ENCODE data around the gene CRTC2. TPM values are rescaled to one million over a fixed set of nuclear protein-coding genes. Genes with fewer than 3 reads are reported as not detected.
"Not testable (repeated sequence)": the region's sequence is repeated elsewhere in the genome, so short reads cannot be mapped to it uniquely, and the experiment has no call there.

Gene CRTC2
- total RNA-seq, 2 experiments from 2014 or later, result 56.4 to 67.0 TPM

GRCh38 chr1:153981735-153982134 lies 23.3 kb upstream of the CRTC2 start:
- not testable (repeated sequence) for H3K9me3 Mint-ChIP-seq, H3K27me3 Mint-ChIP-seq, DNase-seq, H3K4me3 Mint-ChIP-seq, H3K27ac Mint-ChIP-seq
- peaks cover 34% of the 10 kb centered on the region for H3K4me1 Mint-ChIP-seq
- H3K36me3 Mint-ChIP-seq, result peaks cover 14% of the 10 kb centered on the region

DNA sequence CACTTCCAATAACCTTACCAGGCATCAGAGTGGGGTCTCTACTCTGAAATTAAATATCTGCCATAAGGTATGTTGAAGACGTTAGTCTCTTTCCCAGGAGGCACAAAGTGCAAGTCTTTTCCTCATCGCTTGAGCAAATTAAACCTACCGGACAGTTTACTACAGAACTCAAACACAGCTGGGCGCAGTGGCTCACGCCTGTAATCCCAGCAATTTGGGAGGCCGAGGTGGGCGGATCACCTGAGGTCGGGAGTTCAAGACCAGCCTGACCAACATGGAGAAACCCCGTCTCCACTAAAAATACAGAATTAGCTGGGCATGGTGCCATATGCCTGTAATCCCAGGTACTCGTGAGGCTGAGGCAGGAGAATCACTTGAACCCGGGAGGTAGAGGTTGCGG lies 20.7 kb upstream of the CRTC2 start:
- H3K27me3 Mint-ChIP-seq, H3K9me3 Mint-ChIP-seq, DNase-seq: not testable (repeated sequence)
- H3K36me3 Mint-ChIP-seq, result peaks cover 30% of the 10 kb centered on the region
- peak overlapping the region; percentile 18 for H3K27ac Mint-ChIP-seq
- H3K4me3 Mint-ChIP-seq, result peak overlapping the region; percentile 98
- H3K4me1 Mint-ChIP-seq, result peaks cover 31% of the 10 kb centered on the region

DNA sequence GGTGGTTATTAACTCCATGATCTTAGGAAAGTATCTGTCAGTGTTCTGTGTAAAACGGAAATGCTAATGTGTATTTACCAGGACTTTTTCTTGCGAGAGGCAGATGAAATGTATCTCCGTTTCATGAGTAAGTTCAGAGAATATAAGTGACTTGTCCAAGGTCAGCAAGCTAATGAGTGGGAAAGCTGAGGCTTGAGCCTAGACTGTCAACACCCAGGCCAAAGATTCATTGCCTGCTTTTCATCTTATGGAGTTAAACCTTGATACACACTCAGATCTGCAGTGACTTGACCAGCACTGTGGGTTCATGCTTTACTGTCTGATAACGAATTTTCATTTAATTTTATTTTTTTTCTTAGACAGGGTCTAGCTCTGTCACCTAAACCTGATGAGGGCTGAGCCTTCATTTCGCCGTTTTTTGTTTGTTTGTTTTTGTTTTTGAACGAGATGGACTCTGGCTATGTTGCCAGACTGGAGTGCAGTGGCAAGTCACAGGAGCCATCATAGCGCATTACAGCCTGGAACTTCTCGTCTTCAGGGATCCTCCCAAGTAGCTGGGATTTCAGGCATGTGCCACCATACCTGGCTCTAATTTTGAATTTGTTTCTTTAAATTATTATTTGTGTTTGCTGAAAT lies 20.0 kb upstream of the CRTC2 start:
- Mint-ChIP-seq H3K9me3 (no peaks in the 10 kb centered on the region), H3K4me3 (peak overlapping the region; percentile 98), H3K4me1 (peaks cover 33% of the 10 kb centered on the region), H3K27ac (peak overlapping the region; percentile 94), H3K27me3 (no peaks in the 10 kb centered on the region), H3K36me3 (peaks cover 30% of the 10 kb centered on the region)
- no peak for DNase-seq

DNA sequence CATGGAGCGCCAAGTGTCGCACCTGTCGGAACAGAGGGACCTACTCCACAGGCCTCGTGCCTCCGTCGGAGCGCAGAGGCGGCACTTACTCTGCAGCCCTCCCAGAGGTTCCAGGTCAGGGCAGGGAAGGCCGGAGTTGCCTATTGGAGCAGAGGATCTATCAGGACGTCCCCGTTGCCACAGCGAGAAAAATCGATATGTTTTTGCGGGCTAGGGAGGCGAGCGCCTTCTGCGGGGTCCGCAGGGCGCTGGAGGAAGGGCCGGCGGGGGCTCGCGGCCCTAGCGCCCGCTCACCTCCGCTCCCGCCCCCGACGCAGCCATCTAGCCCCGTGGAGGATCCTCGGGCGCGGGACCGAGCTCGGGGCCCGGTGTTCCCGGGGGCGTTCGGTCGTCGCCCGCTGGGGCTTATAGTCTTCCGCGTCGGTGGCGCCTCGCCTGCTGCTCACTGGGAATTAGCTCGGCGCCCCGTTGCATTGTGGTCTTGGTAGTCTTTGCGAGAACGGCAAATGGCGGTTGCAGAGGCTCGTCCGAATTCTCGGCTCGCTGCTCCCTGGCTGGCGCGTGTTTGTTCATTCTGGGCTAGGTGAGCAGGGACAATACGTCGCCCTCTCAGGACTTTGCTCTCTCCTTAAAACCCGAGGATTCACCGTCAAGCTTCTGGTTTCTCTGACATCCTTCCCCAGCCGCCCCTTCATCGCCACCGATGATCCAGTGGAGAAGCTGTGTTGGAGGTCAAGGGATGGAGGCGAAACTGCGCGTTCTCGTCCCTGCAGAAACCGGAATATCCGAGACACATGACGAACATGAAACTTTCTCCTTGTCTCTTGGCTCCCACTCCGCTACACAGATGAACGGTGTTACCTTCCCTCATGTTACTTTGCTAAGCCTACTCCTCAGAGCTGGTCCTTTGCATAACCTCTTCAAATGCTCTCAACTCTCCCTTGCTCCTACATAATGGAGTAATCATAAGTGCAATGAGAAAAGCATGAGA lies 19.1 kb upstream of the CRTC2 start, which contains the start of gene JTB:
Gene JTB, minus strand, starts transcription at position 425 of the 991 bp plus-strand sequence. Its CDS starts 422 bp downstream, at position 3.
- Mint-ChIP-seq H3K4me3 (peak within 1 kb of the TSS; percentile 98), H3K27me3 (no peaks in the 10 kb centered on the region), H3K27ac (peak within 1 kb of the TSS; percentile 98), H3K36me3 (peaks cover 35% of the 10 kb centered on the region), H3K9me3 (no peaks in the 10 kb centered on the region), H3K4me1 (peaks cover 36% of the 10 kb centered on the region)
- peak; percentile 86 for DNase-seq

DNA sequence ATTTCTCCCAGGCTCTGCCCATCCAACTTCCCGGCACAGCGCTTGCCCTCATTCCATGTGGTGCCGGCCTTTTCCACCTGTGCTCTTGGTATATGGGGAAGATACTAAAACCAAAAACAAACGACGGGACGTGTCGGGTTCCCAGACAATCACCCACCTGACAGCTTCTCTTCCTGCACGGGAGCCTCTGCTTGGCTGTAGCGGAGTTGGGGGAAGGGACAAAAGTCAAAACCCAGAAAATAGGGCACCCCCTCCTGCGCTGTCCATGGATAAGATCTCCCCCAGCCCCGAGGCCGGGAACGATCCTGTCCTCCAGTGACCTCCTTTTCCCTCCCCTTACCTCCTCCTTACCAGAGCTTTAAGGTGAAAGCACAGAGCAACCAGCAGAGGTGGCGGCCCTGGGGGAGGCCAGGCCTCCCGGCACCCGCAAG lies 18.4 kb upstream of the CRTC2 start:
- Mint-ChIP-seq H3K4me3 (peak overlapping the region; percentile 98), H3K27ac (peak overlapping the region; percentile 98), H3K9me3 (no peaks in the 10 kb centered on the region), H3K4me1 (peaks cover 43% of the 10 kb centered on the region), H3K36me3 (peaks cover 42% of the 10 kb centered on the region), H3K27me3 (no peaks in the 10 kb centered on the region)
- no peak for DNase-seq

- no peak for DNase-seq
- peaks cover 38% of the 10 kb centered on the region for H3K36me3 Mint-ChIP-seq
- H3K27ac Mint-ChIP-seq, result peak overlapping the region; percentile 43
- no peaks in the 10 kb centered on the region for H3K27me3 Mint-ChIP-seq
- no peaks in the 10 kb centered on the region for H3K9me3 Mint-ChIP-seq
- H3K4me3 Mint-ChIP-seq, result no peak overlapping the region
- H3K4me1 Mint-ChIP-seq, result peaks cover 42% of the 10 kb centered on the region
These were observed 15.1 kb upstream of the CRTC2 start for GRCh38 chr1:153973525-153973924.

DNA sequence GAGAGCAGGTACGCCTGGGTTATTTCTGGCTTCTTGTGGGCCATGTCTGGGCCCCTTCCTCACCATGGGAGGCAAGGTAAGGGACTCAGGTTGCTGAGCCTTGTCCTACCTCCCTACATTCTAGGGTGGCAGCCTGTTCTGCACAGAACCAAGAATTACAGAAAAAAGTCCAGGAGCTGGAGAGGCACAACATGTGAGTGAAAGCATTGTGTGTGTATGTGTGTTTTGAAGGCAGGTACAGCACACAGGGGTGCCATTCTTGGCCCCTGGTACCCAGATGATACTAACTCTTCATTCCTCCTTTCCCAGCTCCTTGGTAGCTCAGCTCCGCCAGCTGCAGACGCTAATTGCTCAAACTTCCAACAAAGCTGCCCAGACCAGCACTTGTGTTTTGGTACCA lies 14.7 kb upstream of the CRTC2 start:
- Mint-ChIP-seq H3K27ac (peak overlapping the region; percentile 76), H3K27me3 (no peaks in the 10 kb centered on the region), H3K9me3 (no peaks in the 10 kb centered on the region), H3K4me1 (peaks cover 42% of the 10 kb centered on the region), H3K36me3 (peaks cover 38% of the 10 kb centered on the region), H3K4me3 (no peak overlapping the region)
- DNase-seq, result no peak

GRCh38 chr1:153970346-153970745 lies 11.9 kb upstream of the CRTC2 start:
- no peak for DNase-seq
- H3K27ac Mint-ChIP-seq, result no peak overlapping the region
- H3K9me3 Mint-ChIP-seq, result no peaks in the 10 kb centered on the region
- peaks cover 33% of the 10 kb centered on the region for H3K36me3 Mint-ChIP-seq
- H3K4me1 Mint-ChIP-seq, result peaks cover 43% of the 10 kb centered on the region
- H3K4me3 Mint-ChIP-seq, result no peak overlapping the region
- H3K27me3 Mint-ChIP-seq, result no peaks in the 10 kb centered on the region

DNA sequence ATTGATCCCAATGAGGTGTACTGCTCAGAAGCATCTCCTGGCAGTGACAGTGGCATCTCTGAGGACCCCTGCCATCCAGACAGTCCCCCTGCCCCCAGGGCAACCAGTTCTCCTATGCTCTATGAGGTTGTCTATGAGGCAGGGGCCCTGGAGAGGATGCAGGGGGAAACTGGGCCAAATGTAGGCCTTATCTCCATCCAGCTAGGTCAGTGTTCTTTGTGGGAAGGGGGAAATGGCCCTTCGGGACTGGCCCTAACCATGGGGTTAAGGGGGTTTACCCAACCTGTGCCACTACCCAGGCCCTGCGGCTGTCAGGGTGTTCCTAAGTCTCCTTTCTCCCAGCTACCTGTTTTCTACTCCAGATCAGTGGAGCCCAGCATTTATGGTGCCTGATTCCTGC lies 10.6 kb upstream of the CRTC2 start:
- H3K9me3 Mint-ChIP-seq, result no peaks in the 10 kb centered on the region
- peaks cover 41% of the 10 kb centered on the region for H3K4me1 Mint-ChIP-seq
- peaks cover 27% of the 10 kb centered on the region for H3K36me3 Mint-ChIP-seq
- no peak overlapping the region for H3K4me3 Mint-ChIP-seq
- H3K27ac Mint-ChIP-seq, result peak overlapping the region; percentile 9
- H3K27me3 Mint-ChIP-seq, result no peaks in the 10 kb centered on the region
- DNase-seq, result no peak

DNA sequence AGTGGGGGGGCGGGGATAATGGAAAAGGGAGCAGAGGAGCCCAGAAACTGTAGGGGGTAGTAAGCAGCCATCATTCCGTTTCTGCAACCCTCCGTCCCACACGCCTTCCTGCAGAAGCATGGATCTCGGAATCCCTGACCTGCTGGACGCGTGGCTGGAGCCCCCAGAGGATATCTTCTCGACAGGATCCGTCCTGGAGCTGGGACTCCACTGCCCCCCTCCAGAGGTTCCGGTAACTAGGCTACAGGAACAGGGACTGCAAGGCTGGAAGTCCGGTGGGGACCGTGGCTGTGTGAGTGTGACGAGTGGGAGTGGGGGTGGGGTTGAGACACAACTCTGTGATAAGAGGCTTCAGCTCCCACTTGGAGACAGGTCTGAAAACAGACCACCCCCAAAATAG lies 10.0 kb upstream of the CRTC2 start:
- peak overlapping the region; percentile 87 for H3K4me3 Mint-ChIP-seq
- H3K4me1 Mint-ChIP-seq, result peaks cover 41% of the 10 kb centered on the region
- no peaks in the 10 kb centered on the region for H3K9me3 Mint-ChIP-seq
- DNase-seq, result no peak
- H3K36me3 Mint-ChIP-seq, result peaks cover 27% of the 10 kb centered on the region
- no peaks in the 10 kb centered on the region for H3K27me3 Mint-ChIP-seq
- peak overlapping the region; percentile 97 for H3K27ac Mint-ChIP-seq

DNA sequence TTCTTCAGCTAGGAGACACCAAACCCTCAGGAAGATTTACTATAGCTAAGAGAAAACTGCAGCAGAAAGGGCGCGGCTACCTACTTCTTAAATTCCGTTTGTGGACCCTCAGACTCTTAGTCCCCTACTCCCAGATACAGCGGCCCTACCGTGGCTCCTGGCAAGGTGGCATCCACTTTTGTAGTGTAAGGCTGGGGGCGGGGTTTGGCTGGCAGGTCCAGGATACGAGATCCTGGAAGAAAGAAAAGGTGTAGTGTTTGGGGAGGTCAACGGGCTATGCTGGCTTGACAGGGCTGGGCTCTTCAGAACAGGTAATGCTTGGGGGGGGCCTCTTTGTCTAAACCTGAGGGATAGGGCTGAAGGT lies 9.6 kb upstream of the CRTC2 start:
- no peaks in the 10 kb centered on the region for H3K9me3 Mint-ChIP-seq
- H3K27ac Mint-ChIP-seq, result peak overlapping the region; percentile 97
- peaks cover 39% of the 10 kb centered on the region for H3K4me1 Mint-ChIP-seq
- peaks cover 26% of the 10 kb centered on the region for H3K36me3 Mint-ChIP-seq
- no peak for DNase-seq
- H3K4me3 Mint-ChIP-seq, result peak overlapping the region; percentile 87
- no peaks in the 10 kb centered on the region for H3K27me3 Mint-ChIP-seq

DNA sequence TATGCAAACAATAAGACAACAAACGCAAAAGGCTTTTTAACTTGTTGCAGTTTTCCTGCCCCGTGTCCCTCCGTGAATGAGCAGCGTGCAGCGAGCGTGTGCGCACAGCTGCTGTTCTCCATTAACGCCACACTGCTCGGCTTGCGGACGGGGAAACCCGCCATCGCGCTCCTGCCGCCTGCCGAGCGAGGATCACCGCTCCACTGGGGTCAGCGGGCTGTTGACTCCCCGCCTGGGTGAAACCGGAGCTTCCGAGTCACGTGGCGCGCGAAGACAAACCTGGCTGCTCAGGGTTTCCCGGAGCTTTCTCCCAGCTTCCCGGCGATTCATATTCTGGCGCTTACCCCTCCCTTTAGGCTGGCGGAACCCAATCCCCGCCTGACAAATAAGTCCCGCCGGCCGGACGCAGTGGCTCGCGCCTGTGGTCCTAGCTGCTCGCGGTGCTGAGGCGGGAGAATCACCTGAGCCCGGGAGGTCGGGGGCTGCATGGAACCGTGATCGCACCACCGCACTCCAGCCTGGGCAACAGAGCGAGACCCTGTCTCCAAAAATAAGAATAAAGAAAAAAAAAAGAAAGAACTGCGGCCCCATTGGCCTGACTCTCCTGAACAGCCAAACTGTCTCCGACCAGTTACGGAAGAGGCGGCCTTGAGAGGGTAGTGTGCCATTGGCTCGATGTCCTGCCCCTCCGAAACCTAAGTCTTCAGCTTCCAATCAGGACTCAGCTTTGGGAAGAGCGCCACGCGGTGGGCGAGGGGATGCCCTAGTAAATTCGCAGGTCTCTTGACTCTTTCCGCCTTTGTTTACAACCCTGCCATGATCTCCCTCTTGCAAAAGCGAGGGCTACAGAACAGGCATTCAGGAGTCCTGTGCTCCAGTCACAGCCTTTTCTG lies 8.9 kb upstream of the CRTC2 start, which contains the start of gene CREB3L4:
Gene CREB3L4, plus strand, starts transcription at position 796 of the 893 bp plus-strand sequence. CDS start 624 bp downstream, outside the sequence.
- Mint-ChIP-seq H3K27ac (peak within 1 kb of the TSS; percentile 97), H3K27me3 (no peaks in the 10 kb centered on the region), H3K36me3 (peaks cover 26% of the 10 kb centered on the region), H3K4me1 (peaks cover 39% of the 10 kb centered on the region), H3K4me3 (peak within 1 kb of the TSS; percentile 87), H3K9me3 (no peaks in the 10 kb centered on the region)
- DNase-seq, result peak; percentile 87

- H3K4me1 Mint-ChIP-seq, result peaks cover 41% of the 10 kb centered on the region
- peaks cover 24% of the 10 kb centered on the region for H3K36me3 Mint-ChIP-seq
- no peaks in the 10 kb centered on the region for H3K27me3 Mint-ChIP-seq
- H3K9me3 Mint-ChIP-seq, result no peaks in the 10 kb centered on the region
- H3K4me3 Mint-ChIP-seq, result peak overlapping the region; percentile 83
- peak overlapping the region; percentile 87 for H3K27ac Mint-ChIP-seq
- no peak for DNase-seq
These were observed 5.5 kb upstream of the CRTC2 start for GRCh38 chr1:153963850-153964331.

- Mint-ChIP-seq H3K36me3 (peaks cover 25% of the 10 kb centered on the region), H3K4me1 (peaks cover 39% of the 10 kb centered on the region), H3K9me3 (no peaks in the 10 kb centered on the region), H3K27me3 (no peaks in the 10 kb centered on the region), H3K4me3 (peak within 1 kb of the TSS; percentile 83), H3K27ac (peak within 1 kb of the TSS; percentile 87)
- DNase-seq, result peak; percentile 95
These were observed 4.8 kb upstream of the CRTC2 start, which contains the start of gene SLC39A1 for GRCh38 chr1:153963030-153963849. TSS of gene SLC39A1 (minus strand) at chr1:153963537. CDS start at chr1:153962715, 822 bp downstream.

Measured in activated naive CD8-positive, alpha-beta T cell treated with anti-CD3 and anti-CD28 coated beads for 36 hours (primary cell).